HG03139 (cell line): ENCODE results near the gene FN1.
"Not testable (repeated sequence)": the region's sequence is repeated elsewhere in the genome, so short reads cannot be mapped to it uniquely, and the experiment has no call there.

Experiments
- ATAC-seq: cut with Tn5 transposase; IDR thresholded peaks from one replicate; pipeline ENCODE4 v1.9.1; 2021; ENCODE audit not compliant: unreplicated experiment

Gene FN1

GRCh38 chr2:215423928-215424540 is 11.8 kb downstream of the FN1 start:
- no peak for ATAC-seq

DNA sequence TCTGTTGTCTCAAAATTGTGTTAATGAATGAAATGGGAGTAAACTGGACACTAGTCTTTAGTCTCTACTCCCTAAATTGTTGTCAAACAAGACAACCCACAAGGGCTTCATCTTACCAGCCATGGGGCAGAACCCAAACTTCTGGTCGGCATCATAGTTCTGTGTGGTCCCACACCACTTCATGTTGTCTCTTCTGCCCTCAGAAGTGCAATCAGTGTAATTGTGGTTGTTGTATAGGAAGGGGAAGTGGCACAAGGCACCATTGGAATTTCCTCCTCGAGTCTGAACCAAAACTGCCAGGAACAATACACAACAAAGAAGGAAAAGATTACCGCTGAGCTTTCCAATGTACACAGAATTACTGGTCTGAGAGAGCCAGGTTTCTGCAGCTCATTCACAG is 12.6 kb downstream of the FN1 start:
- ATAC-seq: no peak

GRCh38 chr2:215422676-215423075 is 13.2 kb downstream of the FN1 start:
- no peak for ATAC-seq

- no peak for ATAC-seq
These were observed 13.9 kb downstream of the FN1 start for GRCh38 chr2:215421859-215422461.

DNA sequence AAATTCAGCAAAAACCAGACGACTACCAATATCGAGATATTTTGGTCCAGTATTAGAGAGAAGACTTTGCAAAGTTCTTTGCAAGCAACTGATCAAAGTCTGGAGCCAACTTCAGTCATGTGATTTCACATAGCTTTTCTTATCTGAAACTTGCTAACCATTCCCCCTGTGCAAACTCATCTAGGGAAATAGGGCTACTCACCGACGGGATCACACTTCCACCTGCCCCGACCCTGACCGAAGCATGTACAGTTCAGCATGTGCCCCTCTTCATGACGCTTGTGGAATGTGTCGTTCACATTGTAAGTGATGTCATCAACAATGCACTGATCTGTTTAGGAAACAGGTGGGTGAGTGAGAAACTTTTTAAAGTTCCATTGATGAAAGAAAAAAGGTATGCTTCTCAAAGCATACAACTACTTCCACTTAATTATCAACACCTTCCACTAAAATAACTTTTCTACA is 15.4 kb downstream of the FN1 start:
- ATAC-seq: no peak

DNA sequence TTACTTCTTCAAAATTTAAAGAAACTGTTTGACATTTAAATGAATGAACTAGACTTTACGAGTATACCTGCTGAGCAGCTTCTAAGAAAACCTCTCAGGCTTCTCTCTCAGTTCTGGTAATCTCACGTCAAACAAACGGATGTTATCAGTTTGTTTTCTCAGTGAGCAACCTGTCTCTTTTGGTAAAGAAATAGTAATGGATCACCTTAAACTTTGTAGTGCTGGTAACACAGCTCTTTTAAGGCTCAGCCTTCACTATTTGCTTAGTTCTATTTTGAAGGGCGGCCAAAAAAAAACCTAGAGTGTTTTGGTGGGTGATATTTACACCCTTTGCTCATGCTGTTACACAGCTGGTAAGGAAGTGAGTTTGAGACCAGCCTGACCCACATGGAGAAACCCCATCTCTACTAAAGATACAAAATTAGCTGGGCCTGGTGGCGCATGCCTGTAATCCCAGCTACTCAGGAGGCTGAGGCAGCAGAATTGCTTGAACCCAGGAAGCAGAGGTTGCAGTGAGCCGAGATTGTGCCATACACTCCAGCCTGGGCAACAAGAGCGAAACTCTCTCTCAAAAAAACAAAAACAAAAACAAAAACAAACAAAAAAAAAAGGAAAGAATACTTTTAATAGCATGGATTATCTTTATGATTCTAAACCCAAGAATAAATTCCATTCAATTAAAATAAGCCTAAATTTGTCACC is 15.9 kb downstream of the FN1 start:
- ATAC-seq: no peak

DNA sequence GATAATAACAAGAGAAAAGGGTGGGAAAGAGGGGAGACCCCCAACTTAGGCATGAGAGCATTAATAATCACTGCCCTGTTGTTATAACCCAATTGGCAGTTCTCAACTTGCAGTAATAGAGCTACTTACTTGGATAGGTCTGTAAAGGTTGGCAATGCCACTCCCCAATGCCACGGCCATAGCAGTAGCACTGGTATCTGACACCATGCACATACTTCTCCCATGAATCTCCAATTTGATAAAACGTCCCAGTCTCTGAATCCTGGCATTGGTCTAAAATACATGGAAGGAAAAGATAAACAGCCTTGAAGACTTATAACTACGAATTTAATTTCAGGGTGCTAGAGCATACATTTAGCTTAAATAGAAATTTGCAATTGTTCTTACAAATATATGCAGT is 16.8 kb downstream of the FN1 start:
- no peak for ATAC-seq

- ATAC-seq: no peak
These were observed 17.6 kb downstream of the FN1 start for GRCh38 chr2:215418064-215418963.

GRCh38 chr2:215417400-215417951 is 18.4 kb downstream of the FN1 start:
- ATAC-seq: no peak

- ATAC-seq: no peak
These were observed 19.2 kb downstream of the FN1 start for GRCh38 chr2:215416656-215417055.

DNA sequence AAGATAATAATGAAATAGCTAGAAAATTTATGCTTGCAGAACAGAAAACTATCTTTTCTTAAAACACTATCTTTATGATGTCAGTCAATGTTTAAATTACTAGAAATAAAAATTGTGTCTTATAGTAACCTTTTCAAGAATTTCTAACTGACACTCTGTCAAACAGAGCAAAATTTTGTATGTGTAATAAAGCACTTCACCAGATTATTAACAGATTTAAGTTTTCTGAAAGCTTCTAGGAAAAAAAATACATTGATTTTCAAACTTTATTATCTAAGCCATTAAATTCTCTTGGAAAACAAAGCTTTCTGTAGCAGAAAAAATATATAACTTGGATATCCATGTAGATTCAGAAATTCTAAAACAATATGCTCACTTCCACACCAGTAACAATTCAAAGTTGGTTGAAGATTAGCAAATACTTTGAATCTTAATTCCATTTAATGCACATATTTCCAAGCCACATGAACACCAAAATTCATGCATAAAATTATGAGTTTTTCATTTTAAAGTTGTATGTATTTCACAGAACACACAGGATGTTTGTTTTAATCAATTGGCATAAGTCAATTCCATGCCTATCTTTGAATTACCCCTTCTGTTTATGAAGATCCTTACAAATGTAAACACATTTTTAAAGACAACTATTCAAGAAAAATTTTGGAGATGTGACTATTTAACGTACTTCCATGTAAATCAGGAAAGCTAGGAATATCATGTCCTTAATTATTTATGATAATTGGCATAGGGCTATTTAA is 19.9 kb downstream of the FN1 start:
- no peak for ATAC-seq

- no peak for ATAC-seq
These were observed 20.6 kb downstream of the FN1 start for GRCh38 chr2:215415218-215415617.

- ATAC-seq: no peak
These were observed 21.2 kb downstream of the FN1 start for GRCh38 chr2:215414674-215415073.

- no peak for ATAC-seq
These were observed 21.9 kb downstream of the FN1 start for GRCh38 chr2:215413974-215414373.

DNA sequence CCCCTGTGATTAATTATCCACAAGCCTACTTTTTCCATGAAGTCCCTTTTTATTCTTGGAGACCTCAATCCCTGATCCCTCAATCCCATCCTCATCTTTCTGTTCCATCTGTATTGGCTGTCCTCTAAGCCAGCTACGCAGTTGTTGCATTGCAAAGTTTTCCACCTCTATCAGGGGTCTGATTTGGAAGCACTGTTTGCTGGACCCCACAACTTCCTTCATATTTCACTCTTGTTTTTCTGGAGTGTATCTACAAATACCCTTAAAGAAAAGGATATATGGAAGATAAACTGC is 22.4 kb downstream of the FN1 start:
- no peak for ATAC-seq

- no peak for ATAC-seq
These were observed 23.7 kb downstream of the FN1 start for GRCh38 chr2:215411941-215412743.

DNA sequence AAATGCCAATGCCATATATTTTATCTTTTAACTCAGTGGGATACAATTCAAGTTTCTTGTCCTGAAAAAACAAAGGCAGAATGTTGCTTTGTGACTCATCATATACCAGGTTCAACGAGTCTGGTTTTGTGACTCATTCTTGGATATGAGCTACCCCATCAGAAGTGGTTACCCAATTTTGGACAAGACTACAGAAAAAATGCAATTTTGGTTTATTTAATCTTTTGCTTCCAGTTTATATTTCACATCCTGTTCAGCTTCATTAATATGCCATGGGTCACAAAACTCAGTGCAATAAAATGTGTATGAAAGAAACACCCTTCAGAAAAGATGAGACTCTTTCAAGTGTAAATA is 25.0 kb downstream of the FN1 start:
- no peak for ATAC-seq

GRCh38 chr2:215410181-215410931 is 25.5 kb downstream of the FN1 start:
- not testable (repeated sequence) for ATAC-seq
